HG03159 (cell line): ENCODE results near the gene CCDC120.

Source experiments
- ATAC-seq: cut with Tn5 transposase; IDR thresholded peaks from one replicate; pipeline ENCODE4 v1.9.1; 2021; ENCODE audit warnings: mild to moderate bottlenecking, moderate library complexity; ENCODE audit not compliant: unreplicated experiment

CCDC120 gene, protein sequence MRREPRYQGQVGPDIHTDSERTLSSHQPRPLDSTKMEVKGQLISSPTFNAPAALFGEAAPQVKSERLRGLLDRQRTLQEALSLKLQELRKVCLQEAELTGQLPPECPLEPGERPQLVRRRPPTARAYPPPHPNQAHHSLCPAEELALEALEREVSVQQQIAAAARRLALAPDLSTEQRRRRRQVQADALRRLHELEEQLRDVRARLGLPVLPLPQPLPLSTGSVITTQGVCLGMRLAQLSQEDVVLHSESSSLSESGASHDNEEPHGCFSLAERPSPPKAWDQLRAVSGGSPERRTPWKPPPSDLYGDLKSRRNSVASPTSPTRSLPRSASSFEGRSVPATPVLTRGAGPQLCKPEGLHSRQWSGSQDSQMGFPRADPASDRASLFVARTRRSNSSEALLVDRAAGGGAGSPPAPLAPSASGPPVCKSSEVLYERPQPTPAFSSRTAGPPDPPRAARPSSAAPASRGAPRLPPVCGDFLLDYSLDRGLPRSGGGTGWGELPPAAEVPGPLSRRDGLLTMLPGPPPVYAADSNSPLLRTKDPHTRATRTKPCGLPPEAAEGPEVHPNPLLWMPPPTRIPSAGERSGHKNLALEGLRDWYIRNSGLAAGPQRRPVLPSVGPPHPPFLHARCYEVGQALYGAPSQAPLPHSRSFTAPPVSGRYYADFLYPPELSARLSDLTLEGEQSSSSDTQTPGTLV

DNA sequence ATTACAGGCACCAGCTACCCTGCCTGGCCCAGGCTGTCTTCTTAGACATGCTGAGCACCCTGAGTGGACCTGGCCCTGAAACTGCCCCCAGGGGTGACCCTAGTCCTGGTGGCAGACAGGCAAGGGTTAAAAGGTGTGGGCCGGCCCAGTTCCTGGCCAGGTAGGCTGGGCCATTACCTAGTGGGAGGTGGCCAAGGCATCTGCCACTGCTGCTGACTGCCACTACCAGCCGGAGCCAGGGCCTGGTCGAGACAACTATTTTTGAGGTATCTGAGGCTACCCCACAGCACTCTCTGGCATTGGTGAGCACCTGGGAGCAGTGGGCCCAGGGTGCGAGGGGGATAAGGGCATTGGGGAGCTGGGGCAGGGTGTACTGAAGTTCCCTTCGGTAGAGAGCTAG lies at the start of gene CCDC120:
TSS of gene CCDC120 (plus strand) at position 206 of the 400 bp plus-strand sequence. CDS start 3,043 bp downstream, outside the sequence.
- no peak for ATAC-seq

DNA sequence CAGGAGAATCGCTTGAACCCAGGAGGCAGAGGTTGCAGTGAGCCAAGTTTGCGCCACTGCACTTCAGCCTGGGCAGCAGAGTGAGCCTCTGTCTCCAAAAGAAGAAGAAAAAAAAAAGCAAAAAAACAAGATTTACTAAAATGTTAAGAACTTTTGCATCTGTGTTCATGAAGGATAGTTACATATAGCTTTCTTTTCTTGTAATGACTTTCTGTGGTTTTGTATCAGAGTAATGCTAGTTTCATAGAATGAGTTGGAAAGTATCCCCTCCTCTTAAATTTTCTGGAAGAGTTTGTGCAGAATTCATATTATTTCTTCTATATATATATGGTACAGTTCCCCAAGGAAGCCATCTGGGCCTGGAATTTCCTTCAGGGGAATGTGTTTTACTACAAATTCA lies 39.7 kb upstream of the CCDC120 start:
- no peak for ATAC-seq

DNA sequence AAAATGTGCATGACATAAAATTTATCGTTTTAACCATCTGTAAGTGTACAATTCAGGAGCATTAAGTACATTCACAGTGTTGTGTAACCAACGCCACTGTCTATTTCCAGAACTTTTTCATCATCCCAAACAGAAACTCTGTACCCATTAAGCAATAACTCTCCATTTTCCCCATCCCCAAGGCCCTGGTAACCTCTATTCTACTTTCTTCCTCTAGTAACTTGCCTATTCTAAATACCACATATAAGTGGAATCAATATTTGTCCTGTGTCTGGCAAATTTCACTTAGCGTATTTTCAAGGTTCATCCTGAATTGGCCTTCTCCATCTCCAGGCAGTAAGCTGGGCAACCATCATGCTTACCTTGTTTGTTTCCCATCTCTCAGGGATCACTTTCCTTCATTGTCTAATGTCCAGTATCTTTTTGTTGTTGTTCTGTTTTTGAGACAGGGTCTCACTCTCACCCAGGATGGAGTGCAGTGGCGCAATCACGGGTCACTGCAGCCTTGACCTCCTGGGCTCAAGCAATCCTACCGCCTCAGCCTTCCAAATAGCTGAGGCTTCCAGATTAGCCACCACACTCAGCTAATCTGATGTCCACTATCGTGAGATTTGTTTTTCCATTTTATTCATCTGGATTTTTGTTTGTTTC lies 39.1 kb upstream of the CCDC120 start:
- ATAC-seq, result no peak

DNA sequence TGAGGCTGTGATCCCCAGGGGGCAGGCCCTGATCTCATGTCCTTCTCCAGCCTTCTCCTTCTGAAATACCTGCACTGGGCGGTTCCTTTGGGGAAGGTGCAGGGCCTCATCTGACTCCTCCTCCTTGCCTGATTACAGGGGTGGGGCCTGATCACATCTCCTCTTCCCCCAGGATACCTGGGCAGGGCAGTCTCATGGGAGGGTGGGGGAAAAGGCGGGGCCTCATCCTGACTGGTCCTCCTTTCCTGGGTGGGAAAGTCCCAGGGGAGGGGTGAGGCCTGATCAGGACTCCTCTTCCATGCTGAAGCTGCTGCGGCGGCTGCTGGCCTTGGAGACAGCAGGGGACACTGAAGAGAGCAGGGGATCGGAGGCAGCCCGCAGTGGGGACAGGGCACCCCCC lies 28.9 kb upstream of the CCDC120 start:
- ATAC-seq, result no peak

DNA sequence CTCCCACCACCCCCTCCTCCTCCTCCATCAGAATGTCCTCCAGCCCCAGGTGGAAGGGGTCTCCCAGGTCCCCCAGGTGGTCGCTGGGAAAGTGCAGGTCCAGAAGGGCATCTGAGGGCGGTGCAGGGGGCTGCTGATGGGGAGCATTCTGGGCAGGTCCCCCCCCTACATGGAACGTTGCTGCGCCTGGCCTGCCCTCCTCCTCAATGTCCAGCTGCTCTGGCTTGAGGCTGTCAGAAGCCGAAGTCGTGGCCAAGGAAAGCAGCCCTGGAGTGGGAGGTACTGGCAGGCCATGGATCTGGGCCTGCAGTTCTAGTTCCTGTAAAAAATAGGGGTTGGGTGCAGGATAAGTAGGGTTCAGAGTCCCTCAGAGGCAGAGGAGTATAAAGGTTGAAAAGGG lies 28.5 kb upstream of the CCDC120 start:
- no peak for ATAC-seq

DNA sequence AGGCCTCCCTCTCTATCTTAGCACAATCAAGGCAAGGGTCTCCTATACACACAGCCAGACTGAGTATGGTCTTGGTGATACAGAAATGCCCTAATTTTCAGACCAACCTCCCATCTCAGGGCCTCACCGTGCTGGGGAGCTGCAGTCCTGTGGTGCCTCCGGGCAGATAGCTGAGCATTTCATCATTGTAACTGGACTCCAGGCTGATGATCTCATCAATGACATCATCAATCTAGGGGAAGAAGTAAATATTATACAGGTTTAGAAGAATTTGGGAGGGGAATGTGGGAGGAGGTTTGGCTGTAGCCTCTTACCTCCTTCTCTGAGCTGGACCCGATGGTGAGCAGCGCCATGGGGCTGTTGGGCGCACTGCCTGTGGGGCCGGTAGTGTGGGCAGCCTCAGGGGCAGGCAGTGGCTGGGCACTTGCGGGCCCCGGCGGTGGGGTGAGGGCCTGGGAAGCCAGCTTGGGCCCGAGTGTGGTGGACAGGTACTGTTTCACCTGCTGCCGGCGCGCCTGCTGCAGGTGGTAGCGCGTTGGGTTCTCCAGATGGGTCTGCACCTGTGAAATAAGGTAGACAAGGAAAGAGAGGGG lies 20.8 kb upstream of the CCDC120 start:
- no peak for ATAC-seq

DNA sequence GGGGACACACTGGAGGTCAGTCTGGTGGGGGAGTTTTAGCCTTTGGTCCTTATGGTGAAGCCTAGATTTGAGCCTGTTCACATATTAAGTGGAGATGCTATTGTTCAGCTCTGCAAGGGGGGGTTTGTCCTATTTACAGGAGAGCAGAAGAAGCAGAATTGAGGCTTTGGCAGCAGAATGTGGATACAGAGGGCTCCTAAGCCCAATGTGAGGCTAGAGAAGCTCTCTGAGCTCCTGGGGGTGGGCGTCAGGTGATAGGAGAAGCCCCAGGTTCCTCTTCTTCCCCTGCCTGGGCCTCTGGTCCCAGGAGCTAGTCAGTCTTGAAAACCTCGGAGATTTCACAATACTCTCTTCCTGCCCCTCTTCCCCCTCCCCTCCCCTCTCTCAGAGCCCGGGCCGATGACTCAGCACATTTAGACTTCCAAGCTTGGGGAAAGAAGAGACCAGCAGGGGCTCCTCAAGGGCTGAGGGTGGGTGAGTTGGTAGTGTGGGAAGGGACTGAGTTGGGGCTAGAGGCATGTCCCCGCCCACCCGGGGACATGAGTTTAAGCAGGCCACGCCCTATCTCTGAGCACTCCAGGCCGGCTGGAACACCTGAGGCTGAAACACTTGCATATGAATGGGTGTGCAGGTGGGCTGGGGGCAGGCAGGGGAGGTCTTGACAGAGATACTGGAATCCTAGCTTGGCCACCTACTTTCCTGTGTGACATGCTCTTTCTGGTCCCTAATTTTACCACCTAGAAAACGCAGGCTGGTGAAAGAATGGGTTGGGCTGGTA lies 19.0 kb upstream of the CCDC120 start:
- no peak for ATAC-seq

DNA sequence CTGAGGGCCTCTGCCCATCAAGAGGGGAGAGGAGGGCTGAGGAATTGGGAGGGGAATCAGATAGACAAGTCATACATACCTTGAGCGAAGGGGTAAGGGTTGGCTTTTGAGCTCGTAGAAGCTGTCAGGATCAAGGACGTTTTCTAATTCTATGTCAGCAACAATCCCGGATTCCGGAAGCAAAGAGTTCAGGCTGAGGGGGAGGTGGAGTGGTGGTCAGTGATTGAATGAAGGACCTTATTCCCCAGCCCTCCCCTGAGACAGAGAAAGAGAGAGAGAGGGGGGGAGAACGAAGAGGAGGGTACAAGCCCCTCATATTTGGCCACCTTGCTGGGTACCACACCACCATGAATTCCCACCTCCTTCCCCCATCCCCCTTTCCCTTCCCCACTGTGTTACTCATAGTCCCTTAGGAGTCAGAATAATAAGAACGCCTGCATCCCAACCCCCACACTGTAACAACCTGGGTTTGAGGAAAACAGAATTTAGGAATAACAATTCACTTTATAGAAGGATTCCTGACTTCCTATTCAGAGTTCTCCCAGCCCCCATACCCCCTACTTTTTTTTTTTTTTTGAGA lies 18.3 kb upstream of the CCDC120 start:
- ATAC-seq, result no peak

DNA sequence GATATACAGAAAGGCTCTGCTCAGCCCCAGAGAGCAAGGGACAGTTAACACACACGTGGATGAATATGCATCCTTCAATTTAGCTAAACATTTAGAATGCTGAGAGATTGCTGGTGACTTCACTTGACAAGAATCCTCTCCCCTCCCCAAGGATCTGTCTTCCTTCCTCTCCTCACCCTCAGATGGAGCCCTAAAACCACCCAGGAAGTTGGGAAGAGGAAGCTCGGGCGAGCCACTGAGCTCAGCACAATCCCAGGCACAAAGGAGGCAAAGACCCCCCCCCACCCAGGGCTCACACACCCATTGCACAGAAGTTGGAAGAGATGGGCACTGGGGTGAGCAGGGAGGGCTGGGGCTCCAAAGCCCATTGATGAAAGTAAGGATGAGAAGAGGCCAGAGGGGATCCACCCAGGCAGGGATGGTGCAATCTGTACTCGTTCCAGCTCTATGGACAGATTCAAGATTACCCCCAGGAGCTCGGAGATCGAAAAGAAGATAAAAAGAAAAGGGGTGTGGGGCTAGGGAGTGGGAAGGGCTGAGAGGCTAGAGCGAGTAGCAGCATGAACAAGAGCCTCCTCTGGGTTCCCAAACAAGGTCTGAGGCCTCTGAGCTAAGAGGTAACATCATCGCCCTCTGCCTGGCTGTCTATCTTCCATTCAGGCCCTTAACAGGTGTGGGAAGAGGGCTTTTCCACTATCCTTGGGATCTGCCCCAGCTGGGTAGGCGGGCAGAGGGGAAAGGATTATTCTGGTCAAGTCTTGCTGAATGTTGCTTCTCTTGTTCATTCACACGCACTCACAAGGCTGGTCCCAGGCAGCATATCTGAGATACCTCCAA lies 16.8 kb upstream of the CCDC120 start:
- ATAC-seq, result no peak

DNA sequence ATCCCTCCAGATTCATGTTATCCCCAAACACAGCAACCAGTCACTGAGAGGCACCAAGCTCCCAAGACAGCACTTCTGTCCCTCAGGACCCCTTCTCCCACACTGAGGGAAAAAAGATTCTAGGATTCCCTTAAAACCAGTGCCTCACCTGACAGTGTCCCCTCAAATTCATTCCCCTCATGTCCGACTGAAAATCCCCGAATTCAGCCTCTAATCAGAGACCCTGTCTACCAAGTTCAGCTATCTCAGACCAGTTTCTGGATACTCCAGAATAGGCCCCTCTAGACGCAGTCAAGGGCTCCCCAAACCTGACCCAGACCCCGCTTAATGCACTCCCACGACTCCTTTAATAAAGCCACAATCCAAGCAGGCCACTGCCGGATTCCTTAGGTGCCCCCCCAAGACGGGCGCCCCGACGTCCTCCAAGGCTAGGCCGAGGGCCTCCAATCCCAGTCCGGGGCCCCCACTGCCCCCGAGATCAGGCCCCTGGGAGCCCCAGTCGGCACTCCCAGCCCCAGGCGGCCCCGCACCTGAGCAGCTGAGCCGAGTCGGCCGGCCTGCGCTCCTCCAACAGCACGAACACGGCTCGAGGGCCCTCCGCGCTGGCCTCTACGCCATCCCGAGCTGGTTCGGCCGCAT lies 16.1 kb upstream of the CCDC120 start:
- ATAC-seq, result no peak

DNA sequence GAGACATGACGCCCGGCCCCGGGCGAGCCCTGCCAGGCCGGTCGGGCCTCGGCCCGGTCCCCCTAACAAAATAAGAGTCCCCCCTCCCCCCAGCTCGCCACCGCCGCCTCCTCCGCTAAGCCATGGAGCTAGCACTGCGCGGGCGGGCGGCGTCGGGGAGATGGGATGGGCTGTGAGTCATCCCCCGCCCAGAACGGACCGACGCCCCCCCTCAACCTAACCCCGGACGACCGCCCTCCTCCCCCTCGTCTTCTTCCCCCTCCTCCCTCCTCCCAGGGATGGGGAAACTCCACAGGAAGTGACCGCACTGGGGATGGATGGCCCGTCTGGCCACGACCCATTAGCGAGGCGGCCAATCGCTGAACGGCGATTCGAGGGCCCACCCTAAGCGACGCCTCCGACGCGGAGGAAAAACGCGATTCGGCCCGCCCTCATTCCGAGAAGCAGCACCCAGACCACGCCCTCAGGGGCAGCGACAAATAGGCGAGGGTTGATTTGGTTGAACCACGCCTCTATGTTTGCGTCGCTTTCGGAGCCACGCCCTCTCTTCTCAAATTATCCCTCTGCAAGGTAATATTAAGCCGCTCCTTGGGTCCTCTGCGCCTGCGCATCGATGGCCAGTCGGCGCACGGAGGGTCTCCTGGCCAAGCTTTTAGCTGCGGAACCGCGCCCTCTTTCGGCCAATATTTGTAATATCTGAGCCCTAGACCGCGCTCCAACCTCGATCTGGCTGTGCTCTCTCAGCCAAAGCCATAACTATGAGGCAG lies 15.4 kb upstream of the CCDC120 start, which contains the start of gene TFE3:
TSS of gene TFE3 (minus strand) at position 138 of the 767 bp plus-strand sequence. CDS start at position 7, 131 bp downstream.
- peak; percentile 86 for ATAC-seq

DNA sequence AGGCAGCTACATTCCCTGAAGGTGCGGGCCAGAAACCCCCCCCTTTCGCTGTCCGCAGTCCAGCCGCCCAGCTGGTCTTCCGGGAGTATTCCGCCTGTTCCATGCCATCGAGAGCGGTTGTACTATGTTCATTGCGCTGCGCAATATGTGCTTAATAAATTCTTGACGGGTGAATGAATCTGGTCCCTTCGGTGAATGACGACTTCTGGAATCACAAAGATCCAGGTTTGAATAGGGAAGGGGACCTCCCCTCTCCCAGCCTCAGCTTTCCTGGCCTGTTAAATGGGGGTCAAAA lies 14.9 kb upstream of the CCDC120 start:
- ATAC-seq, result no peak

DNA sequence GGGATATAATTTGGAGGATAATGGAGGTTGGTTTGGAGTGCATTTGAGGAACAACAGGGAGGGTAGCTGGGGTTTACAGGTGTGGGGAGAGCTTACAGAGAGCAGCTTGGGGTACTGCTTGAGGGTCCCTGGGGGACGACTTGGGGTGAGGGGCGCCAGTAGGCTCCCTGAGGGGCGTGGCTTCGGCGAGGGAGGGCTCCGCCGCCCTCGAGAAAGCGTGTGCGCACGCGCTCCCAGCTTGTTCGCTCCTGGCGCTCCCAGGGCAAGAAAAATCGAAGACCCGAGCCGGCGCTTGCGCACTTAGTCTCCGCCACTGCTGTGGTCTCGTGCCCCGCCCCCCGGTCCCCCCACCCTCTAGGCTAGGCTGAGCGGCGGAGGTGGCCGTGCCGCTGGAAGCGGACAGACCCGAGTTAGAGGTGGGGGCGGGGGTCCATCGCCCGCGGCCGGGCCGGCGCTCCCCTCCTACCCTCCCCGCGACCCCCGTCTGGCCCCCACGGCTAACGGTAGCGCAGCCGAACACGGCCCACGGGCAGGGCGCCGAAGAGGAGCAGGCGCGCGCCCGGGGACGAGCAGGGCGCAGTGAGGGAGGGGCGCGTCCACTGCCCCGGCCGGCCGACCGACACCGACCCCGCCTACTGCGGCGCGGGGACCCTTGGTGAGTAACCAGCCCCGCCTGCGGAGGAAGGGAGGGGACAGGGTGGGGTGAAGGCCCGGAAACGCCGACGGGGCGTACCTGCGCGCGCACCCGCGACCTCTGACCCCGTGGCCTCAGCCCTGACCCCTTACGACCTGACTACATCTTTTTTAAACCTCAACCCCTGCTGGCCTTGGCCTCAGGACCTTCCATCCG lies 5.4 kb upstream of the CCDC120 start:
- ATAC-seq, result no peak

DNA sequence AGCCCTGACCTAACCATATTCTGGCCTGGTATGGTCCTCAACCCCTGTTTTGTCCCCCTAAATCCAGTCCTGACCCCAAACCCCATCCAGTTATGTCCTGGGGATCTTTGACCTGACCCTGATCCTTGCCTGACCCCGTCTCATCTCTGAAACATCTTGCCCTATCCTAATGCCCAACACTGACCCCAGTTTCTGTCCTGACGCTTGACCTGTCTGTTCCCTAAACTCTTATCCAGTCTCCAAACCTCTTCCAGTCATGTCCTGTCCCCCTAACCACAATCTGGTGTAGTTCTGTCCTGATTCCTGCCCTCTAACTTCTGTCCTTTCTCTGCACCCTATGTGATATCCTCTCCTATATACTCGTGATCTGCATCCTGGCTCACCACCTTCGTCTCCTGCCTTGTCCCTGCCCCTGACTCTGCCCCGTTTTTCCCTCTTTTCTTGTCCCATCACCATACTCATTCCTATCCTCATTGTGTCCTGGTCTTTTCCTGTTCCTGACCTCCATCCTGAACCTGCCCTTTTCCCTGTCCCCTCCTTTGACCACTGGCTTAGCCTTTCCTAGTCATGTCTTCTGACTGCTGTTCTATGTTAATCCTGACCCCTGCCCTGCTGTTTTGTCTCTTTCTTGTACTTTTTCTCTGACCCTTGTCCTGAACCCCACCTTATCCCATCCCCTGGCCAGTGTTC lies 4.6 kb upstream of the CCDC120 start:
- ATAC-seq, result no peak

DNA sequence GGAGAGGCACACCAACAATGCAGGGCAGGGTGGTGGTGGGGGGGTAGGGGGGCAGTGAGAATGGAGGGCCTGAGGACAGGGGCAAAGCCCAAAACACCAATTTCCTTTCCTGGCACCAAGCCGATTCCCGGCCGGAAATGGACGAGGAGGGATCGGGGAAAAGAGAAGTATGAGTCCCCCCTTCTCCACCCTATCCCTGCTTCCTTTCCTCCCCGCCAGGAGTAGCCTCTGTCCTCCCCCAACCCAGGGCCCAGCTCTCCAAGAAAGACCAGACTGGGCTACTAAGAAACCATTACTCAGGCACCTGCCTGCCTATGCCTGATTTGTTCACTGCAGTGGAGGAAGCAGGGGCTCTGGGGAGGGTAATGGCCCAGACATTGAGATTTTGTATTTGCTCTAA lies 402 bp downstream of the CCDC120 start:
- ATAC-seq, result no peak

DNA sequence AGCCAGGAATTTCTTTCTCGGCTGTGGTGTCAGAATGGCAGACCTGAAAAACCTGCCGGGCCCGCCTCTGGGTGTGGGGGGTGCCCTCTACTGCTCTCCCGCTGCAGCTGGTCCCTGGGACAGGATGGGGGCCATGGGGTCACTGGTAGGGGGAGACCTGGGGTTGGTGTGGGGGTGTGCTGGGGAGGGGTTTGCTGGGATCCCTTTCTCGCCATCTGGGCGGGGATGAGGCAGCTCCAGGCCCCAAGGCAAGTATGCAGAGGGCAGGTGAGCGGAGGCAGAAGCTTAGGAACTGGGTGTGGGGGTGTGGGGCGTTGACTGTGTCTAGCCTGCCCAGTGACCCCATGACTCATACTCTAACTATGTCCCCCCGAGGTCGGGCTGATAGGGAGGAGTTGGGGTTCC lies 884 bp downstream of the CCDC120 start:
- no peak for ATAC-seq

DNA sequence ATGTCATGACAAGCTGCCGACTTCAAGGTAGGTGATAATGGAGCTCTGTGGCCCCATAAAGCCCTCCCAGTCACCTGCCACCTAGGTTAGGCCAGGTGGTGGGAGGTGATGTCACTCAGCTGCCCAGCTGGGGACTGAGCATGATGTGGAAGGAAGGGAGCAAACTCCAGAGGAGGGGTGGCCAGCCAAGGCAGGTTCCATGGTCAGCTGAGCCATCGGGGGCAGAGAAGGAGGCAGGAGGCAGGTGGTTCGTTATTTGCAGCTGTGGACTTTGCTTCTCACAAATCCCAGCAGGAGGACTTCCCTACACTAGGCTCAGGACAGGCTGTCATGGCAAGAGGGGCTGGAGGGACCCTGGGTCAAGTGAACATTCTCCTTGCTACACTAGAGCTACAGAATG lies 2.1 kb downstream of the CCDC120 start:
- no peak for ATAC-seq
